Measurements from ENCODE around the gene KCNMA1.

The KCNMA1 gene

GRCh38 chr10:77386365-77386764 is 251.2 kb downstream of the KCNMA1 start:
- no peak for DNase-seq

DNA sequence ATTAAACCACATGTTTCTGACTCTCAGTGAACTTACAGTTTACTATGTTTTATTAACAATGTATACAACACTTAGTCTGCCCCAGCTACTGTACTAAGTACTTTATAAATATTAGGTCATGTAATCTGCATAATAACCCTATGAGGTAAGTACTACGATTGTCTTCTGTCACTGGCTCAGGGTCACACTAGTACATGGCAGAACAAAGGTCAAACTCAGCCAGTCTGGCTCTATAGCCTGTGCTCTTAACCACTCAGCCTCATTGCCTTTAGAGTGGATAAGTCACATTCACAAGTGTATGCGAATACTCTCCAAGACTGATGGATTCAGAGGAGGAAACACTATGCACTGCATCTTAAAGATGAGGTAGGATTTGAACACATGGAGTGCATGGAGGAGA is 252.3 kb downstream of the KCNMA1 start:
- no peak for DNase-seq

DNA sequence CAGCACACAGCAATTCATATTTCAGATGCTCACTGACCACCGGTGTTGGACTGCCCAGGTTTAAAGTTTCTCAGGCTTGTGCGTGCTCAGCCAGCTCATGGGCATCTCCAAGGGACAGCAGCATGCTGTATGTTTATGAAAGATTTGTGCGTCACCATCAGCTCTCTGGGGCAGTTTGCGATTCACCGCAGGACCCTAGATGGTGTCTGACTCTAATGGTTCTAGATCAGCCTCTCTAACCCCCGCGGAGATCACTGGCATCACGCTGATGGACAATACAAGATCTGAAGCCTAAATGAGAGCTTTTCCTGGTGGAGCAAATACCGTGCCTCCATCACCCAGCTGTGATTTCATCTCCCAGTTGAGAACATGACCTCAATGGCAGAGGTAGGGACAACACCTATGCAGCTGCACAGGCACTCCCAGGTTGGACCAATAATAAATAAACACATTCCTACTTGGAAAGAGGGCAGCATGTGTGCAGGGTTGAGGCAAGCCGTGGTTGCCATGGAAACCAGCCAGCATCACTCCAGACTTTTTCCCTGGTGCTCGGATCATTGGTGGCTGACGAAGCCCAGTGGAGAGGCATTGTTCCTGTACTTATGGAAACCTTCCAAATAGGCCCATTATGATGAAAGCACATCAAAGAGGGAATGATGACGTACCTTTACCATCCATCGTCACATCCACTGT is 253.6 kb downstream of the KCNMA1 start:
- DNase-seq = peak; percentile 16

DNA sequence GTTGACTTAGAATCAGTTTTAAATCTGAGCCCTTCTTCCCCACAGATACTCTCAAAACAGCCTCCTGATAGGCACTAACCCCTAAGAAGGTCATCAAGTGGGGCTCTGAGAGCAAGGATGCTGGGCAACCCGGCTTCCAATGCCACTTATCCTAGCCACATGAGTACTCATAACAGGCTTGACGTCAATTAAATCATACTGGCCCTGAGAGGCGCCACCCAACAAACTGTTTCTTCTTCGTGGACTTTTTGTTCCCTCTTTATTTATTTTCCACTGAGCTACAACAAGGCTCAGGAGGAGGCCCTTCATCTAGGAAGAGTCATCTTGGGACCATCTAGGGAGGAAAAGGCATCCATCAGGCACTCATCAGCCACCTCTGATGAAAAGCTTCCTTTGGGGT is 255.9 kb downstream of the KCNMA1 start:
- DNase-seq = no peak

- no peak for DNase-seq
Observed at GRCh38 chr10:77380723-77381122, 256.9 kb downstream of the KCNMA1 start.

DNA sequence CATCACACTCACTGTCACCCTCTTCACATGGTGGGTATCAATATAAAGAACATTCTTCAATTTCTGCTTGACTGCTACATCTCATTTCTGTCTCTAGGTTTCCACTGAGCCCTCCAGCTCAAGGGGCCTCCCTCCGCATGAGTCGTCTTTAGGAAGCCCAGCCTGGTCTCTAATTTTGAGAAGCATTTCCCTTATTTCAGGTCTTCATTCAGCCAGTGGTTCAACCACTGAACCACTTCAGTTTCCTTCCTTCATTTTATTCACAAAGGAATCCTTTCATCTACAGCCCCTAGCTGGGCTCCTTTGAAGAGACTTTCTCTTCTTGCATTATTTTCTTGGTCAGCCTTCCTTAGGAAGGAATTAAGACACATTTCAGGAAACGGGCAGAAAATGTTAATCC is 257.4 kb downstream of the KCNMA1 start:
- DNase-seq = no peak

GRCh38 chr10:77378366-77379349 is 258.9 kb downstream of the KCNMA1 start:
- no peak for DNase-seq

- no peak for DNase-seq
Observed at GRCh38 chr10:77377678-77378352, 259.8 kb downstream of the KCNMA1 start.

- DNase-seq = no peak
Observed at GRCh38 chr10:77377034-77377433, 260.6 kb downstream of the KCNMA1 start.

DNA sequence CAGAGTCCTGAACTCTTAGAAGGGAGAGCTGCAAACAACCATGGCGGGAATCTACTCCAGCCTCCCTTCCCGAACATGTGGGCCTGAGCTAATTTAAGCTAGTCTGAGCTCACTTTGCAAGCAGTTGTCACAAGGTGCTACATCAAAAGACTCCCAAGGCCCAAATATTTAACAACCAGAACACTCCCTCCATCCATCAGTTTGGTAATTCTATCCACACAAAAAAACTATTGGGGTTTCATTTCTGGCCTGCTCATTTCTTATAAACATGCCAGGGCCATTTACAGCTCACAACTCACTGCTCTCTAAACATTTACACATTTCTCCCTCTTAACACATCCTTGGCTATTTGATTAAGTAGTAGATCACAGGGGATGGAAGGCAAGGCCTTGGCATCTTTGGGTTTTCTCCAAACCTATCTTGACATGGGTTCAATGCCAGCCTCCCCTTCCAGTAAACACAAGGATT is 263.4 kb downstream of the KCNMA1 start:
- DNase-seq = no peak

DNA sequence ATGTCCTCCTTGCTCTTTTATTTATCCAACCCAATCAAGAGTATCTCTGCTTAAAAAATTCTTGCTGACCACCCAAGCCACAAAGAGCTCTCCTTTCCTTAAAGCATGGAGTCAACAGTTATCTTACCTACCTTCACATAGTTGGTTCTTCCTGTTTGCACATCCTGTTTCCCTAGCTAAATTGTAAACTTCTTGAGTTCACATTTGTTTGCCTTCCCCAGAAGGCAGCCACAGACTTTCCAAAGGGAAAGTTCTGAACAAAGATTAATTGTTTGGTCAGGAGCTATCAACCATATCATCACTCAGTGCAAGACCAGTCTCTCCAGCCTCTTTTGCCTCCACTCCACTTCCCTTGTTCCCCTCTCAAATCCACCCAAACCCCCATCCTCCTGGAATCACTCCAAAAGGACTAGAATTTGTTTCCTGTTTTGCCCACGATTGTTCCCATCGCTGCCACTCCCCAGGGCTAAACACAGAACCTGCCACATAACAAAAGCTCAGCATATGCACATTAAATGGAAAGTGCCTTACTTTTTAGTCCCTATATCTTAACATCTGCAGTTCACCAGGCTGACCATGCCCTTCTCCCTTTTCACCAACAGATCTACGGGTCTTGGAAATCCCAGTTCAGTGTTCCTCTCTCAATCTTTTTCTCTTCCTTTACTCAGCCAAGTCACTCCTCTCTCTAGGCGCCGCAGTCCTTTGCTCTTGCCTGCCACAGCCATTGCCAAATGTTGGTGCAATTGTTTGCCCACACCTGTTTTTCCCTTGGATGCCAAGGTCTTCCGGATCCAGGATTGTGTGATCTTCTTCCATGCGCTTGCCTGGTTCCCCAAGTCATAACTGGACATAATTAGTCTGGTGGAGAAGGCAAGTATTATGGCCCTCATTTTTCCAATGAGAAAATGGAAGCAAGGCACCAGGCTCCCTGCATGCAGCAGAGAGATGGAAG is 265.5 kb downstream of the KCNMA1 start:
- DNase-seq = no peak

- no peak for DNase-seq
Observed at GRCh38 chr10:77371421-77371820, 266.2 kb downstream of the KCNMA1 start.

DNA sequence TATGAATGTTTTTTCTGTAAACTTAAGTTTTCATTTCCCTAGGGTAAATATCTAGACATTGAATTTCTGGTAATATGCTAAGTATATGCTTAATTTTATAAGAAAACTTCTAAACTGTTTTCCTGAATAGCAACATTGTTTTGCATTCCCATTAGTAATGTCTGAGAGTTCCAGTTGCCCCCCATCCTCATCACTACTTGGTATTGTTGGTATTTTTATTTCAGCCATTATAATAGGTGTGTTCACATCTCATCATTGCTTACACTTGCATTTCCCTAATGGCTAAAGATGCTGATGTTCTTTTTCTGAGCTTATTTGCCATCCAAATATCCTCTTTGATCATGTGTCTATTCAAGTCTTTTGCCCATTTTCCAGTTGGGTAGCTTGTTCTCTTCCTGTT is 269.6 kb downstream of the KCNMA1 start:
- no peak for DNase-seq

DNA sequence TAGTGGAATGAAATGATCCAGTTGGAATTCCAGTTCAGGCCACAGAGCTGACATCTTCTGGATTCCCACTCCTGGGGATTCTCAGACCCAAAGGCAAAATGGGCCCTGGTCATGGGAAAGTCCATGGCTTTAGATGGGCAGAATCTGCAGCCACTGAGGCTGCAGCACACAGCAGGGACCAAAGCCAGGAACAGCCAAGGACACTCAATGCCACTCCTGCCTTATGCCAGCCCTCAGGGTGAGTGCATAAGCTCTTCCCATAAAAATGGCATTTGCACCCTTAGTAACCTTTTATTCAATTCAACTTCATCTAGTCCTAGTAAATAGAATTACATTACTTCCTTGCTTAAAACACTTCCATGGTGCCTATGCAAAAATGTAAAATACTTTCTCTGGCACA is 274.4 kb downstream of the KCNMA1 start:
- no peak for DNase-seq

DNA sequence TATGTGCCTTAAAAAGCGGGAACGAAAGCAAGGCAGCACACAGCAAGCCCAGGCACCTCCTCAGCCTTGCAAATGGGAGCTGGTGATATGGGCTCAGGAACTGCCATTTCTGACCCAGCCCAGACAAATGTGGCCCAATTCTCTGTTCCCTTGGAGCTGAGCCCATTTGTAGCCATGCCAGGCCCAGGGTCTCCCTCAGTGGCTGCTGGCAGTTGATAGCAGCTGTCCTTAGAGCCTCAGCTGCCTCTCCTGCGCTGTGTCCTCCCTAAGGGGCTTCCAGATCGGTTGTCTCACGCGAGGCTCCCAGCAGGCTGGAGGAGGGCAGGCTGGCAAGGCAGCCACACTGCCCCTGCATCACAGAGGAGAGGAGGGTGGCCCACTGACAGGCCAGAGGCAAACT is 275.8 kb downstream of the KCNMA1 start:
- no peak for DNase-seq

GRCh38 chr10:77361426-77361825 is 276.2 kb downstream of the KCNMA1 start:
- no peak for DNase-seq

DNA sequence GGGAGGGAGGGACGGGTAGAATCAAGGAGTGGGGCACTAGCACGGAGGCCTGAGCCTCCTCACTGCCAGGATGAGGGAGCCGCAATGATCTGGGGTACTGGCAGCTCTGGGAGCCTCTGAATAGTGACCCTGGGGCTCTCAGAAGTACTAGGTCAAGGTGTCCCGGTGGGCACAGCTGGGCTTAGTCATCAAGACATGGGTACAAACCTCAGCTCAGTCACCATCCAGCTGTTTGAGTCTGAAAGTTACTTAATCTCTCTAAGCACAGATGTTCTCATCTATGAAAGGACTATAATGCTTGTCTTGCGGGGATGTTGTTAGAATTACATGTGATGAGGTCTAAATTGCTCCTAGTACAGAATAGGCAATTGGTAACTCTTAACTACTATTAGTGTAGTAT is 276.8 kb downstream of the KCNMA1 start:
- DNase-seq = no peak

DNA sequence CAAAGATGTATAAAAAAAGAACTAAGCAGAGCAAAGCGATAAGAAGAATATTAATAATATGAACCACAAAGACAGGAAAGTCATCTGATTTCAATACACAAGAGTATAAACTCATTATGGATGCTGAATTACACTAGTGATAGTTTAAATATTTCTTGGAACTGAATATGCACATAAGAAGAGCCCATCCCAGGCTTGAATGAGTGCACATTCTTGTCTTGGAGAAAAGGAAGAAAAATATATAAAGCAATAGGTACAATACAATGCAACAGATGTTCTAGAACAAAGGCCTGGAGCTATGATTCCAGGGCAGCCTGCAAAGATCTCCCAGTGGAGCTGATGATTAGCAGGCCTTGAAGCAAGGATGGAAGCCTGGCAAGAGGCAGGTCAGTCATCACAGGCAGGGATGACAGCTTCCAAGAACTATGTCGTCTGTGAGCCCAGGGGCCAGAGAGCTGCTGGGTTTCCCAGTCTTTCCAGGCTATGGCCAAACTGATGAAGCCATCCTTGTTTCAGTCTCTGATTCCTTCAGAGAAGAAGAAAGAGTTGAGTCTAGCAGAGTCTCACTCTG is 277.6 kb downstream of the KCNMA1 start:
- DNase-seq = no peak

- DNase-seq = no peak
Observed at GRCh38 chr10:77359287-77359691, 278.3 kb downstream of the KCNMA1 start.

- DNase-seq = no peak
Observed at GRCh38 chr10:77358656-77359055, 279.0 kb downstream of the KCNMA1 start.

DNA sequence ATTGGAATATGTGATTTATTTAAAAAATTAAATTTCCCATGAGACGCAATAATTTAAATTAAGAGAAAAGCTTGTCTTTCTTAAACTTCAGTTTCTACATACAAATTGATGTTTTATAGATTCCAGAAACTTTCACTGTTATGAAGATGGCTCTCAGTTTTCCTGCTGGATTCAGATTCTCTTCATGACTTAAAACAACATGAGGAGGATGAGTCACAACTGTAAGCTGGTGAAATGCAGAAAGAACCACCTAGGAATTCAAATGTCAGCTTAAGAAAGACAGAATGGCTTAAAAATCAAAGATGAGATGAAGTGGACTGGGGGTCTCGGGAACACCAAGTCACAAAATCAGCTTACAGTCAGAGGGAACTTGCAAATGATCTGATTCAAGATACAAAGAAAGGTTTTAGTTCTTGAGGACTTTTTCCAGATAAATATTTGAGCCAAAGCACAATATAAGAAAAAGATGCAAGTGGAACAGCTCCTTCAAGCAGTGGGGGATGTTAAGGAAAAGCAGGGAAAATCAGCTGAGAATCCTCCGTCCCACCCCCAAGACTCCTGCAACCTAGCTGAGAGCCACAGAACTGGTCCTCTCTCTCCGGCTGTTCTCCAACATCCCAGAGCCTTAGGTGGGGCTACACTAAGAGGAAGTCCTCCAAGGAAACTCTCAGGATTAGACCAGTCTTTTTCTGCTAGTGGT is 279.8 kb downstream of the KCNMA1 start:
- no peak for DNase-seq

All from NCI-H1092 treated with DMSO at 0.1 percent for 48 hours (cell line).